ENCODE data around the gene ITGA3.

DNA sequence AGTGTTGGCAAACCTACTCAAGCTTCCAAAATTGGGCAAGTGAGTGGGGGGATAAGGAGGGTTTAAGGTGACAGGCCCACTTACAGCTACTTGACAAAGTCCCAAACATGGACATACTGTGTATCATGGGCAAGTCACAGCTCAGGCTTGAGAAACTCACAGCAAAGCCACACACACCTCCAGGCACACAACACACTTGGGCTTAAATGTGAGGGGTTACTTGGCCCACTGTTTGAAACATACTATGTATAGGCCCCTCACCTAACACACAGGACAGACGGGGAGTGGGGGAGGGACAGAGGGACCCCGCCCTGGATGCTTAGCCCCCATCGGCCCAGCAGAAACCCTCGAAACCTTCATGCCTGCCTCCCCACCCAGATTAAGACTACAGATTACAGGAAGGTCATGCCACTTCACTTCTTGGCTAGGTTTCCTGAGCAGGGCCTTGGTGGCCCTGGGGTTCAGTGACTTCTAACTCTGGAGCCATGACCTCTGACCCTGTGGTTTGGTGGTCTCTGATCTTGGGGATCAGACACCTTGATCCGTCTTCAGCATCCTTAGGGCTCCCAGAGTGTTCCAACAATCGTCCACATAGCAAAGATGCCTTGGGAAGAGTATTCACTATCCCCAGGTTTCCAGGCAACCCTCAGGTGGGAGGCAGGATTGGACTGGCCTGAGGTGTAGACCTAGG lies 76.3 kb downstream of the ITGA3 start:
- TF ChIP-seq CTCF (IDR thresholded peaks at IDR 0.05; ENCODE audit: low read depth, low read length) = no peak
- TF ChIP-seq, protein P1, sequence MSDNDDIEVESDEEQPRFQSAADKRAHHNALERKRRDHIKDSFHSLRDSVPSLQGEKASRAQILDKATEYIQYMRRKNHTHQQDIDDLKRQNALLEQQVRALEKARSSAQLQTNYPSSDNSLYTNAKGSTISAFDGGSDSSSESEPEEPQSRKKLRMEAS (IDR thresholded peaks at IDR 0.05; ENCODE audit: low read depth, low read length) = no peak
- TF ChIP-seq POLR2A (IDR thresholded peaks at IDR 0.05; ENCODE audit: extremely low read depth, insufficient read length) = no peak
- TF ChIP-seq MYC (IDR thresholded peaks at IDR 0.05; ENCODE audit: low read depth, low read length) = no peak

Measured in NB4 (cell line).